ENCODE data around the gene MRPL58.

DNA sequence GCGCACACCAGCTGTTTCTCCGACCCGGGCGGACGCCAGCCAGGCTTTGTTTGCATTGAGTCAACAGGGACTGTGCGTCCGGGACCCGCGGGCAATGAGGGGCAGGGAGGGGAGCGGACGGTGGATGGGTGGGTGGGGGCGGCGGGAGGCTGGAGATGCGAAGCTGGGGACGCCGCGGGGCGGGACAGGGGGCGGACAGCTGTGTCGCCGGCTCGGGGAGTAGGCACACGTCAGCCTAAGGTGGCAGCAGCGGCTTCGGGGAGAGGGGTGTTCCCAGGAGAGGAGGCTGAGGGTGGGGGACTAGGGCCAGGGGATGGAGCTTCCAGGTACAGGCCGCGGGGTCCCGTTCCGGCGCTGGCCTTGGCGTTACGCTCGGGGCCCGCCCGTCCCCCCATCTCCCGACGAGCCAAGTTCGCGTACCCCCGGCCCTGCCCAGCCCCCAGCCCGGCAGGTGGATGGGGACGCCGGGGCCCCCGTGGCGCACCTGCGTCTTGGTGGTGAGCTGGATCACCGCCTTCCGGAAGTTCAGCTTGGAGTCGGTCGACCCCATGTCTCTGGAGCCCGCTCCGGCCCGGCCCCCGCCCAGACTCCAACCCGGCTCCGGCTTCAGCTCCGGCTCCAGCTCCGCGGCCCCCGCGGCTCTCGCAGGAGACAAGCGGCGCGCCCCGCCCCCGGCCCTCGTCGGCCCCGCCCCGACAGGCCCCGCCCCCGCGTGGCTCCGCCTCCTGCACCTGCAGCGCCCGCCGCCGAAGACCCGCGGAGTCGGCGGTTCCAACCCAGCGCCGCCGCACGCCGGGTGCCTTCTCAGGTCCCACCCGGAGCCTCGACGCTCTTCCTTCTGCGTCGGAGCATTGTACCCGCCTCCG, 40.1 kb upstream of the MRPL58 start, which contains the start of gene HID1:
- TF ChIP-seq EZH2 (IDR thresholded peaks at IDR 0.05; ENCODE audit: borderline replicate concordance, low read length) (no peak), CTCF (conservative IDR thresholded peaks at IDR 0.05 in 1 of 2, IDR thresholded peaks at IDR 0.05 in 1 of 2; ENCODE audit: extremely low read depth in 1 of 2, insufficient read depth in 1 of 2, low read depth in 1 of 2, low read length in 2 of 2) (no peak)

Measured in mammary epithelial cell (primary cell).